ENCODE data around the gene VPS18.

Gene VPS18

GRCh38 chr15:40914013-40914412 is 19.8 kb downstream of the VPS18 start:
- H2BK12ac ChIP-seq (ENCODE audit: low read length): peak overlapping the region; percentile 80
- H3K18ac ChIP-seq (ENCODE audit: low read length): no peak overlapping the region
- no peak overlapping the region for H2AK5ac ChIP-seq (ENCODE audit: low read depth, low read length)
- H4K8ac ChIP-seq (ENCODE audit: low read depth, low read length): no peak overlapping the region
- peak overlapping the region; percentile 28 for H3K23ac ChIP-seq (ENCODE audit: low read depth, low read length, poor library complexity)
- H3K4me1 ChIP-seq (ENCODE audit: control insufficient read depth in 2 of 2, insufficient read depth in 1 of 2, low read depth in 1 of 2, low read length in 2 of 2): peaks cover 29 to 30% of the 10 kb centered on the region in 2 donors
- no peak overlapping the region for H2BK15ac ChIP-seq (ENCODE audit: low read length)
- H2BK5ac ChIP-seq (ENCODE audit: low read length): no peak overlapping the region
- H3K79me1 ChIP-seq (ENCODE audit: low read depth, low read length): peaks cover 4% of the 10 kb centered on the region
- H3K4me2 ChIP-seq (ENCODE audit: insufficient read depth, low read length, poor library complexity, severe bottlenecking): no peak overlapping the region
- peak overlapping the region in 1 of 2 donors; percentile 69 for H3K4me3 ChIP-seq (ENCODE audit: low read length in 2 of 2)
- H3K9ac ChIP-seq (ENCODE audit: low read depth, low read length, poor library complexity): peak overlapping the region; percentile 68
- WGBS, 2 donors (ENCODE audit: extremely low coverage in 2 of 2, insufficient read length in 2 of 2, insufficient replicate concordance in 1 of 2): no CpG with 5 or more reads among the region's 12 CpGs
- DNase-seq (ENCODE audit: low spot score): no peak
- peaks cover 0 to 2% of the 10 kb centered on the region in 2 donors for H3K36me3 ChIP-seq (replicated peaks in 1 of 2; ENCODE audit: control insufficient read depth in 2 of 2, insufficient read depth in 2 of 2, low read length in 2 of 2)
- peak overlapping the region; percentile 23 for H3K14ac ChIP-seq (ENCODE audit: low read length)
- H3K9me3 ChIP-seq (replicated peaks in 1 of 2; ENCODE audit: control insufficient read depth in 2 of 2, insufficient read depth in 1 of 2, low read depth in 1 of 2, low read length in 2 of 2): peaks cover 0 to 3% of the 10 kb centered on the region in 2 donors
- H3K27me3 ChIP-seq (ENCODE audit: control insufficient read depth in 3 of 3, insufficient read depth in 3 of 3, low read depth in 1 of 3, low read length in 3 of 3): peaks cover 0 to 34% (median 3%) of the 10 kb centered on the region in 3 experiments
- H4K91ac ChIP-seq (ENCODE audit: low read depth, low read length, poor library complexity): no peak overlapping the region
- H2AFZ ChIP-seq (ENCODE audit: low read length): no peak overlapping the region
- no peak overlapping the region for H2BK120ac ChIP-seq (ENCODE audit: low read depth, low read length)
- peak overlapping the region; percentile 20 for H3K27ac ChIP-seq (replicated peaks; ENCODE audit: low read length)
- H3K4ac ChIP-seq (ENCODE audit: low read length): no peak overlapping the region

GRCh38 chr15:40914486-40914885 is 20.2 kb downstream of the VPS18 start:
- no peak overlapping the region for H3K4ac ChIP-seq (ENCODE audit: low read length)
- H4K8ac ChIP-seq (ENCODE audit: low read depth, low read length): peak overlapping the region; percentile 21
- H3K4me1 ChIP-seq (ENCODE audit: control insufficient read depth in 2 of 2, insufficient read depth in 1 of 2, low read depth in 1 of 2, low read length in 2 of 2): peaks cover 30 to 32% of the 10 kb centered on the region in 2 donors
- no peak overlapping the region for H4K91ac ChIP-seq (ENCODE audit: low read depth, low read length, poor library complexity)
- no peak overlapping the region for H2BK5ac ChIP-seq (ENCODE audit: low read length)
- H3K9ac ChIP-seq (ENCODE audit: low read depth, low read length, poor library complexity): no peak overlapping the region
- WGBS, 2 donors (ENCODE audit: extremely low coverage in 2 of 2, insufficient read length in 2 of 2, insufficient replicate concordance in 1 of 2): no CpG with 5 or more reads among the region's 8 CpGs
- no peak overlapping the region for H3K4me2 ChIP-seq (ENCODE audit: insufficient read depth, low read length, poor library complexity, severe bottlenecking)
- peak overlapping the region; percentile 74 for H3K18ac ChIP-seq (ENCODE audit: low read length)
- no peak overlapping the region for H3K14ac ChIP-seq (ENCODE audit: low read length)
- H2AK5ac ChIP-seq (ENCODE audit: low read depth, low read length): peak overlapping the region; percentile 70
- no peak overlapping the region for H2BK12ac ChIP-seq (ENCODE audit: low read length)
- peaks cover 0 to 39% (median 3%) of the 10 kb centered on the region in 3 experiments for H3K27me3 ChIP-seq (ENCODE audit: control insufficient read depth in 3 of 3, insufficient read depth in 3 of 3, low read depth in 1 of 3, low read length in 3 of 3)
- no peak overlapping the region for H3K4me3 ChIP-seq (ENCODE audit: low read length in 2 of 2)
- peaks cover 0 to 3% of the 10 kb centered on the region in 2 donors for H3K9me3 ChIP-seq (replicated peaks in 1 of 2; ENCODE audit: control insufficient read depth in 2 of 2, insufficient read depth in 1 of 2, low read depth in 1 of 2, low read length in 2 of 2)
- H3K27ac ChIP-seq (replicated peaks; ENCODE audit: low read length): no peak overlapping the region
- no peak overlapping the region for H3K23ac ChIP-seq (ENCODE audit: low read depth, low read length, poor library complexity)
- peaks cover 4% of the 10 kb centered on the region for H3K79me1 ChIP-seq (ENCODE audit: low read depth, low read length)
- H2AFZ ChIP-seq (ENCODE audit: low read length): peak overlapping the region; percentile 25
- H2BK120ac ChIP-seq (ENCODE audit: low read depth, low read length): no peak overlapping the region
- H2BK15ac ChIP-seq (ENCODE audit: low read length): no peak overlapping the region
- no peak for DNase-seq (ENCODE audit: low spot score)
- H3K36me3 ChIP-seq (replicated peaks in 1 of 2; ENCODE audit: control insufficient read depth in 2 of 2, insufficient read depth in 2 of 2, low read length in 2 of 2): peaks cover 0 to 2% of the 10 kb centered on the region in 2 donors

- H3K79me1 ChIP-seq (ENCODE audit: low read depth, low read length): peaks cover 4% of the 10 kb centered on the region
- H3K27ac ChIP-seq (replicated peaks; ENCODE audit: low read length): no peak overlapping the region
- no peak overlapping the region for H4K8ac ChIP-seq (ENCODE audit: low read depth, low read length)
- H3K4me2 ChIP-seq (ENCODE audit: insufficient read depth, low read length, poor library complexity, severe bottlenecking): no peak overlapping the region
- no peak for DNase-seq (ENCODE audit: low spot score)
- no CpG with 5 or more reads among the region's 12 CpGs for WGBS, 2 donors (ENCODE audit: extremely low coverage in 2 of 2, insufficient read length in 2 of 2, insufficient replicate concordance in 1 of 2)
- H3K27me3 ChIP-seq (ENCODE audit: control insufficient read depth in 3 of 3, insufficient read depth in 3 of 3, low read depth in 1 of 3, low read length in 3 of 3): peaks cover 0 to 46% (median 3%) of the 10 kb centered on the region in 3 experiments
- H2AK5ac ChIP-seq (ENCODE audit: low read depth, low read length): peak overlapping the region; percentile 30
- H3K36me3 ChIP-seq (replicated peaks in 1 of 2; ENCODE audit: control insufficient read depth in 2 of 2, insufficient read depth in 2 of 2, low read length in 2 of 2): peaks cover 0 to 2% of the 10 kb centered on the region in 2 donors
- H3K9me3 ChIP-seq (replicated peaks in 1 of 2; ENCODE audit: control insufficient read depth in 2 of 2, insufficient read depth in 1 of 2, low read depth in 1 of 2, low read length in 2 of 2): peaks cover 0 to 3% of the 10 kb centered on the region in 2 donors
- no peak overlapping the region for H3K4me3 ChIP-seq (ENCODE audit: low read length in 2 of 2)
- H3K4ac ChIP-seq (ENCODE audit: low read length): no peak overlapping the region
- no peak overlapping the region for H4K91ac ChIP-seq (ENCODE audit: low read depth, low read length, poor library complexity)
- no peak overlapping the region for H3K18ac ChIP-seq (ENCODE audit: low read length)
- H2BK5ac ChIP-seq (ENCODE audit: low read length): no peak overlapping the region
- no peak overlapping the region for H3K23ac ChIP-seq (ENCODE audit: low read depth, low read length, poor library complexity)
- H3K14ac ChIP-seq (ENCODE audit: low read length): no peak overlapping the region
- H2BK15ac ChIP-seq (ENCODE audit: low read length): no peak overlapping the region
- no peak overlapping the region for H2BK120ac ChIP-seq (ENCODE audit: low read depth, low read length)
- H3K4me1 ChIP-seq (ENCODE audit: control insufficient read depth in 2 of 2, insufficient read depth in 1 of 2, low read depth in 1 of 2, low read length in 2 of 2): peaks cover 23 to 32% of the 10 kb centered on the region in 2 donors
- H2BK12ac ChIP-seq (ENCODE audit: low read length): no peak overlapping the region
- H3K9ac ChIP-seq (ENCODE audit: low read depth, low read length, poor library complexity): no peak overlapping the region
- H2AFZ ChIP-seq (ENCODE audit: low read length): peak overlapping the region; percentile 25
Observed at GRCh38 chr15:40915116-40915661, 20.9 kb downstream of the VPS18 start.

- Histone ChIP-seq H3K9ac (ENCODE audit: low read depth, low read length, poor library complexity) (peak overlapping the region; percentile 36), H2AFZ (ENCODE audit: low read length) (peak overlapping the region; percentile 25), H3K4me2 (ENCODE audit: insufficient read depth, low read length, poor library complexity, severe bottlenecking) (no peak overlapping the region), H2BK120ac (ENCODE audit: low read depth, low read length) (no peak overlapping the region), H4K8ac (ENCODE audit: low read depth, low read length) (no peak overlapping the region), H3K14ac (ENCODE audit: low read length) (no peak overlapping the region), H3K4me3 (ENCODE audit: low read length in 2 of 2) (no peak overlapping the region), H3K79me1 (ENCODE audit: low read depth, low read length) (peaks cover 4% of the 10 kb centered on the region), H3K18ac (ENCODE audit: low read length) (peak overlapping the region; percentile 81), H3K27ac (replicated peaks; ENCODE audit: low read length) (no peak overlapping the region), H3K4me1 (ENCODE audit: control insufficient read depth in 2 of 2, insufficient read depth in 1 of 2, low read depth in 1 of 2, low read length in 2 of 2) (peaks cover 18 to 32% of the 10 kb centered on the region in 2 donors), H3K27me3 (ENCODE audit: control insufficient read depth in 3 of 3, insufficient read depth in 3 of 3, low read depth in 1 of 3, low read length in 3 of 3) (peaks cover 0 to 48% (median 3%) of the 10 kb centered on the region in 3 experiments), H3K36me3 (replicated peaks in 1 of 2; ENCODE audit: control insufficient read depth in 2 of 2, insufficient read depth in 2 of 2, low read length in 2 of 2) (peaks cover 0 to 2% of the 10 kb centered on the region in 2 donors), H3K9me3 (replicated peaks in 1 of 2; ENCODE audit: control insufficient read depth in 2 of 2, insufficient read depth in 1 of 2, low read depth in 1 of 2, low read length in 2 of 2) (peaks cover 0 to 3% of the 10 kb centered on the region in 2 donors), H2BK12ac (ENCODE audit: low read length) (no peak overlapping the region), H4K91ac (ENCODE audit: low read depth, low read length, poor library complexity) (no peak overlapping the region), H3K23ac (ENCODE audit: low read depth, low read length, poor library complexity) (no peak overlapping the region), H2BK5ac (ENCODE audit: low read length) (peak overlapping the region; percentile 55), H2AK5ac (ENCODE audit: low read depth, low read length) (peak overlapping the region; percentile 30), H2BK15ac (ENCODE audit: low read length) (peak overlapping the region; percentile 98), H3K4ac (ENCODE audit: low read length) (no peak overlapping the region)
- no peak for DNase-seq (ENCODE audit: low spot score)
- no CpG with 5 or more reads among the region's 6 CpGs for WGBS, 2 donors (ENCODE audit: extremely low coverage in 2 of 2, insufficient read length in 2 of 2, insufficient replicate concordance in 1 of 2)
Observed at GRCh38 chr15:40915679-40916078, 21.4 kb downstream of the VPS18 start.
